Muscle of arm (tissue), 12 donors: ENCODE measurements around the gene PSMC1. TPM values are rescaled to one million over a fixed set of nuclear protein-coding genes. Genes with fewer than 3 reads are reported as not detected.

Source experiments
- DNase-seq: peaks from one replicate; pipeline ENCODE4 v3.0.0-alpha.2; 2013
- polyA plus RNA-seq, 12 donors: library from polyadenylated mRNA; unstranded; fragments of 120-200 nt; gene quantifications; one replicate each; pipeline ENCODE4 v1.2.1, GENCODE V29; 2013; ENCODE audit not compliant: insufficient read length in 12 of 12

The PSMC1 gene
- polyA plus RNA-seq, 12 donors, result 63.2 to 134 (median 125) TPM; not detected in 1

DNA sequence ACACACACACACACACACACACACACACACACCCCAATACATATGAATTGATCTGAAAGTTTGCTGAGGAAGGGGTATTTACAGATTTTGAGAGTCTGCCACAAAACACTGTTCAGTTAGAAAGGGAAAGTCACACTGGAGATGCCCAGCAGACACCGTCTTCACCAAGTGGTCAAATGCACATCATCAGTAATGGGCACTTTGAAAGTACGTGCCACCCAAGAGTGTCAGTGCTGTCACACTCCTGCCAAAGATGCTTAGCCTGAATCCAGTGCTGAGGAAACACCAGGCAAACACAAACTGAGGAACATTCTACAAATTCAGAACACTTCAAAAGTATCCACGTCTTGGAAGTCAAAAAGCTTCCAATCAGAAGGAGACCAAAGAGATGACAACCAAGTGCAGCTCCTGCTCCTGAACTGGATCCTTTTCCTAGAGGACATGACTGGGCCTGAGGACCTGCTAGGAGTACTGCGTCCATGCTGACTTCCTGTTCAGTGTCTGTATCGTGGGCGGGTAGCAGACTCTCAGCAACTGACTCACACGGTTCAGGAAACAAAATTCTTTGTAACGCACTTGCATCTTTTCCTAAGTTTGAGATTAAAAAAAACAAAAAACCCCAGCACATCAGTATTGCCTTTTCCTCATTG is 18.6 kb downstream of the PSMC1 start:
- DNase-seq, result no peak

DNA sequence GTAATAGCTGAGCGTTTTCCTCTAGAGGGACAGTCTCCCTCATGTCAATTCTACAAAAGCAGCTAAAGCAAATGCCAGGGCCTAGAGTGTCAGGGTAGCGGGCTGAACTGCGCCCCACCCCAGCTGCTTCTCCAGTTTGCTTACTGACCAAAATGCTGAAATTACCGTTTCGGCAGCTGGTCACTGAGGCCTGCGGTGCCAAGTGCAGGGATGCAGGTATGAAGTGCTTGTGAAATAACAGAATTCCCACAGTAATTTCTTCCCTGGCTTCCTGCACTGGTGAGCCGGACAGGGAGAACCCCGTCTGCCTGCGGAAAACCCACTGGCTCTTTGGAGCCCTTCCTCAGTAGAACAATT is 19.1 kb downstream of the PSMC1 start:
- no peak for DNase-seq

GRCh38 chr14:90275820-90276219 is 19.5 kb downstream of the PSMC1 start:
- no peak for DNase-seq

DNA sequence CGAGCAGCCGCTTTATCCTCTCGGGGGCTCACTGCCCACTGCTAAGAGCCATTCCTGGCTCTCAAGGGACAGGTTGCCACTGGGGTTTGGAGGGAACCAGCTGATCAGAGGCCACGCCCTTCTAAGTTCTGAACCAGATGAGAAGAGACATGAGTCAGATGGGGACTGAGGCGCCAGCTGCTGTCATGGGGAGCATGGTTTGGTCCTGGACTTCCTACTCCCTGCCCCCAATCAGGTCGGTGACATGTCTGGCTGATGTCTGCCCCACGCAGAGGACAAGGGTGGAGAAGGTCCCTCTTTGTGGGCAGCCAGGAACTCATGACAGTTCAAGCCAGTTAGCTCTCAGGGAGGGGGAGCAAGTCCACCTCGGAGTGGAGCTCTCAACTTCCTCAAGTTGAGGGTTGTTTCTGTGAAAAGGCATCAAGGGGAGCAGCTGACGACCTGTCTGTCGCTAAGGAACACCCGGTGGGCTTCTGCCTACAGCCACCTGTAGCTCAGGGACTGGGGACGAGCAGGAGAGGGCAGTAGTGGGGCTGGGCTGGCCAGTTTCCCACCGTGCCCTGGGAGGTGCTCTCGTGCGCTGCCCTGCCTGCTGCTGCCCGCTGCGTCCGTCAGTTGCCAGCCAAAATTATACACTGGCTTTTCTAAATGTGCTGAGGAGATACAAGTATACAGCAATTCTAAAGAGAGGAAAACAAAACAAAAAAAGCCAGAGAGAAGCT is 20.5 kb downstream of the PSMC1 start:
- no peak for DNase-seq

GRCh38 chr14:90277581-90278198 is 21.3 kb downstream of the PSMC1 start:
- no peak for DNase-seq

DNA sequence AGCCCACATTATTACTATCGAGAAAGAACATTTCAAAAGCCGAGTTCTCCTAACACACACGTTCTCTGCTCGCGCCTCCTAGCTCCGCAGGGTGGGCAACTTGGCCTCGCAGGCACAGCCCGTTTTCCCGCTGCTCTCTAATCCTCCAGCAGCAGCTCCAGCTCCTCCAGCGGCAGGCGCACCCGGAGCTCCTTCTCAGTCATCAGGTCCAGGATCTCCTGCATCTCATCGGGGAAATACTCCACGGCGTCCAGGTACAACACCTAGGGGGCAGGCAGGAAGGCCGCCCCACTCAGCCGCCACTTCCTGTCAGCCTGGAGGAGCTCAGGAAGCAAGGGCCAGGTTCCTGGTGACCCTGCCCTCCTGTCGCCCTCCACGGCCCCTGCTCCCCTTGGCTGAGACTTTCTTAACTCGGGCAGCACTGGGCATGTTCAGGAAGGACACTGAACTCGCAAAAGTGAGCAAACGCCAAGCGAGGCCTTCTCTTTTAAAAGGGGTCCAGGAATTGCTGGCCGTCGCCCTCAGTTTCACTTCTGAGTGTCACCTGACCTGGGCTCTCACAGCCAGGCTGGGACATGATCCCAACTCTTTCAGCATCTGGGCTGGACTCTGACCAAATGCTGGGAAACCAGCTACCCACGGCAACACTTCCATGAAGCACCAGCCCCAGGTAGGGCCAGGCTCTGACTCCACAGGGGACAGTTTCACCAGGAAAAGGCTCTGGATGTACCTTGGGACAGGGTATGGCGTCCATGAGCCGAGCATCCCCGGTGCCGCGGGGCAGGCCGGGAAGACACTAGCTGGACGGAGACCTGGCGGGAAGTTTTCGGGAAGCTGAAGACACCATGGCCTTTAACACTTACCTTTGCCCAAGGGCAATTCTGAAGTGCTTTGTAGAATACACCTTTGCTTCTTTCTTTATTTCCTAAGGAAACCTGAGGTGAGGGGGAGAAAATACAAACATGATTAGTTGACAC is 22.1 kb downstream of the PSMC1 start:
- no peak for DNase-seq

DNA sequence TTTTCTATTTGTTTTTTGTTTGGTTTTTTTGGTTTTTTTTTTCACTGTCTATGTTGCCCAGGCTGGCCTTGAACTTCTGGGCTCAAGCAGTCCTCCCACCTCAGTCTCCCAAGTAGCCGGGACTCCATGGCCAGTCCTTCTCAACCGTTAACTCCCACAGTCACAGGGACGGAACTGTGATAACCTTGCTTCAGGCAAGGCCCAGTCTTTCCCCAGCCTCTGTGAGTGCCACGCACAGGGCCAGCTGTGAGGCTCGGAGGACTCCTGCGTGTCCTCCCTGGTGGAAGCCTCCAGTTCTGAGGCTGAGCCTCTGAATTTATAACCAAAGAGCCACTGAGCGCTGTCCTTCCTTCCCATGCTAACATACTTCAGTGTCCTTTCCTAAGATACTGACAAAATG is 23.7 kb downstream of the PSMC1 start:
- no peak for DNase-seq

- no peak for DNase-seq
These were observed 24.9 kb downstream of the PSMC1 start for GRCh38 chr14:90281261-90281660.

- no peak for DNase-seq
These were observed 25.4 kb downstream of the PSMC1 start for GRCh38 chr14:90281756-90282155.

DNA sequence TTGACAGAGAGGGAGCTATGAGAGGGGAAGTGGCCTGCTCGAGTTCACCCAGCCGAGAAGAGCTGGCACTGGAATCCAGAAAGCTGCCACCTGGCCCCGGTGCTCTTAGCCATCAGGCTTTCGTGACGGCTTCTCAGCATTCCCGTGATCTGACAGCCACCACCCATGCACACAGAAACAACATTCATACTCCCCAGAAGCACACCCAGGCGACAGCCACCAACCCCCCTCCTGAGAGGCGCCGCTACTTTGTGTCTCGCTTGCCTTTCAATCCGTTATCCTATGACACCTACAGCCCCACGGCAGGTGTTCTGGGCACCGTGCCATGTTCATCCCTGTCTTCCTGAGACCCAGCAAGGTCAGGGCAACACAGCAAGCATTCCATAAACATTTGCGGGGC is 31.4 kb downstream of the PSMC1 start:
- DNase-seq, result no peak

DNA sequence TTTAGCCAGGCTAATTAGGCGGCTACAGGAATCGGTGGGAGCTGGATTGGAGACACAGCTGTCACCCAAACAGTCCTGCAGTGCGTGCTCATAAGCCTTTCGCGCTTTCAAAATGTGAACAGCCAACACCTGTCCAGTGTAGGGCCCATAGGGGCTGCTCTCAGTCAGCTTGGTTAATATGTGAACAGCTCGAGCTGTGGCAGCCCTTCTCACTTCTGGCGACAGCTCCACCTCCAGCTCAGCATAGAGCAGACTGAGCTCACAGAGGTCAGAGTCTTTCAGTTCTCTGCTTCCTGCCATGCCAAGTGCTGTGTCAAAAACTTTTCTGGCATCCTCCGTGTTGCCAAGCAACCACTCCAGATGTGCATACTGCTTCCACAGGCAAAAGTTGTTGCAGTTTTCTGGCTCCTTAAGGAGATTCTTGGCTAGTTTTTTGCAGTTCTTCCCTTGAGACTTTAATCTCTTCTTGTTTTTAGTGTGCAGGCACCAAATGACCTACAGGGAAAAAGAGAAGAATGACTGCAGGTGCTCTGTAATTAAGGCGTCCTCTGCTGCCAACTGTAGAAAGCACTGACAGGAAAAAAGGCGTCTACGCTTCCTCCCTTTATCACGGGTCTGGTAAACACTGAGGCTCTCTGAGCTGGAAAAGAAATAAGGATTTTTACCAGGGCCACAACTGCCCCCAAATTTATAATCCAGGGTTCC is 32.5 kb downstream of the PSMC1 start:
- DNase-seq, result peak; percentile 42

- DNase-seq, result no peak
These were observed 34.1 kb downstream of the PSMC1 start for GRCh38 chr14:90290337-90291011.

DNA sequence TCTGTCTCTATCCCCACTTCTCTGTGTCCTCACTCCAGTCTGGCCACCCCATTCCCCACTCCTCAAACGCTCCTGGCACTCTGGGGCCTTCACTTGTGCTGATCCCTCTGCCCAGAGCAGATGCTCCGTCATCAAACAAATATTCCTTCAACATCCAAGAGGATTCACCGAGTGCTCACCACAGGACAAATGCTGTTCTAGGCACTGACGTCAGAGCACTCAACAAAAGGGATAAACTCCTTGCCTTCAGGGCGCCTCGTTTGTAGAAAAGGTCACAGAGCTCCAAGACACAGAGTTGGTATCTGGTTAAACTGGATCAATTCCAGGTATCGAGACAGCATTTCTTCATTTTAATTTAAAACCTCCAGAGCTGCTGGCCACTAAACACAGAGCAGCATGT is 35.3 kb downstream of the PSMC1 start:
- no peak for DNase-seq

DNA sequence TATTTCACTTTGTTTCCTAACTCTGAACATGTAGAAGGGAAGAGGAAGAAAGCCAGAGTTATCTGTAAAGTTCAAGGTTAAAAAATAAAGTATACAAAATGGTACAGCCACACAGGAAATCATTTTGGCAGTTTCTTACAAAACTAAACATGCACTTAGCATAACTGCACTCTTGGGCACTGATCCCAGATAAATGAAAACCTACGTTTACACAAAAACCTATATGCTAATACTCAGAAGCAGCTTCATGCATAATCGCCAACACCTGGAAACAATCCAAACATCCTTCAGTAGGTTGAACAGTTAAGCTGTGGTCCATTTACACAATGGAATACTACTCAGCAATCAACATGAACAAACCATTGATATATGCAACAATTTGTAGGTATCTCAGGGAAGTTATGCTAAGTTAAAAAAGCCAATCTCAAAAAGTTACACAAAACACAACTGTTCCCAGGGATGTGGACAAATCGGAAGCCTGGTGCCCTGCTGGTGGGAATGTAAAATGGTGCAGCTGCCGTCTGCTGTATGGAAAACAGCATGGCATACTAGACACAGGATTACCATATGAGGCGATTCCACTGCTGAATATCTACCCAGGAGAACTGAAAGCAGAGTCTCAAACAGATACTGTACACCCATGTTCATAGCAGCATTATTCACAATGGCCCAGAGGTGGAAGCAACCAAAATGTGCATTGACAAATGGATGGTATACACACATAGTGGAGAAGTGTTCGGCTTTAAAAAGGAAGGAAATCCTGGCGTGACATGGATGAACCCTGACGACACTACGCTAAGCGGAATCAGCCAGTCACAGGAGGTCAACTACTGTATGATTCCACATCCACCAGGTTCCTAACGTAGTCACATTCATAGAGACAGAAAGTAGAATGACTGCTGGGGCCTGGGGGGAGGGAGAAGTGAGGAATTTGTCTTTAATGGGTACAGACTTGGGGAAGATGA is 37.7 kb downstream of the PSMC1 start:
- no peak for DNase-seq

DNA sequence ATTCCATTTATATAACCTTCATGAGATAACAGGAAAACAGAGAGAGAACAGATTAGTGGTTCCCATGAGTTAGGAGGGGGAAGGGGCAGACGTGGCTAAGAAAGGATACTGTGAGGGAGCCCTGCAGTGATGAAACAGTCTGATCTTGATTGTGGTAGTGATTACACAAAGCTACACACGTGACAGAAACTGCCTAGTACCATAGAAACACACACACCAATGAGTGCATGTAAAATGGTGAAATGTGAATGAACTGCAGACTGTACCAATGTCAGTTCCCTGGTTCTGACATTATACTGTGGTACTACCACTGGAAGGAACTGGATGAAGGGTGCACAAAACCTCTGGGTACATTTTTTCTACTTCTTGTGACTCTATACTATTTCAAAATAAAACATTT is 38.5 kb downstream of the PSMC1 start:
- no peak for DNase-seq

GRCh38 chr14:90295870-90296516 is 39.6 kb downstream of the PSMC1 start:
- DNase-seq, result no peak

- DNase-seq, result no peak
These were observed 40.3 kb downstream of the PSMC1 start for GRCh38 chr14:90296641-90297040.

DNA sequence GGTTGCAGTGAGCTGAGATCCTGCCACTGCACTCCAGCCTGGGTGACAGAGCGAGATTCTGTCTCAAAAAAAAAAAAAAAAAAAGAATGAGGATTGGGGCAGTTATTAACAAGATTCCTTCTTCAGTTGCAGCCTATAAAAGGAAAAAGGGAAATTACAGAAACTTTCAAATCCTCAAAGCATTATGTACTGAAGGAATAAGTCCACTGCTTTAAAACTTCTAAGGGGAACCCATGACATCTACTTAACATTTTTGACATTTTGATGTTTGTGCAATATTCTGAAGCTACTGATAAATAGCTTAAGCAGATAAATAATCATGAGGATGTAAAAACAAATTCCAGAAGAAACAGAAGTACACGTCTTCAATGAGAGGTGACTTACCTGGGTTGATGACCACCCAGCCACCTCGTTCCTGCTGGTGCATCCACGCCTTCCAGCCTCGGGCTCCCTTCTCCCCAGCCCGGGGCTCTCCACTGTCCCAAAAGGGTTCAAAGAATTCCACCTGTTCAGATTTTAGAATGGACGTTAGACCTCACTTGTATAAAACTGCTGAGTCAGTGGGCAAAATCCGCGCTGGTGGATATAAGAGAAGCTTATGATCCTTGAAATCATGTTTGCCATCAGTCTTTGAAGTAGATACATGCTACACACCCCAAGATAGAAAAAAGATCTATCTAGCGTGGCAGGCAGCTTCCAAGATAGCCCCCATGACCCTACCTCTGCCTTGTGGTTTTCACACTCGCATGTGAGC is 41.7 kb downstream of the PSMC1 start:
- DNase-seq, result no peak
